Nephron (organoid): ENCODE measurements around the gene LHFPL6.

Experiments used
- H3K27ac Mint-ChIP-seq, 3 experiments: 2 replicates each; pipeline ENCODE4 v1.8.0; 2020; ENCODE audit warnings: mixed read lengths in 3 of 3, mild to moderate bottlenecking in 2 of 3, moderate library complexity in 1 of 3
- H3K27me3 Mint-ChIP-seq: 2 replicates; pipeline ENCODE4 v1.8.0; 2021; ENCODE audit warnings: low read depth, mild to moderate bottlenecking, moderate library complexity, mixed read lengths
- H3K36me3 Mint-ChIP-seq: 2 replicates; pipeline ENCODE4 v1.8.0; 2020; ENCODE audit warnings: low read depth, mixed read lengths
- H3K4me1 Mint-ChIP-seq: 2 replicates; pipeline ENCODE4 v1.8.0; 2020; ENCODE audit warnings: mixed read lengths
- H3K4me3 Mint-ChIP-seq, 3 experiments: 2 replicates each; pipeline ENCODE4 v1.8.0; 2020; ENCODE audit warnings: mild to moderate bottlenecking in 3 of 3, mixed read lengths in 3 of 3, moderate library complexity in 2 of 3
- H3K9me3 Mint-ChIP-seq: 2 replicates; pipeline ENCODE4 v1.8.0; 2020; ENCODE audit warnings: mixed read lengths
- TF ChIP-seq, protein P1 (sequence below), 3 experiments: fragments of 200-600 bp; sonication (generic); IDR thresholded peaks; one replicate each; pipeline ENCODE4 v1.5.0; 2021; ENCODE audit warnings: antibody characterized with exemption in 3 of 3; ENCODE audit not compliant: unreplicated experiment in 3 of 3

LHFPL6 gene

DNA sequence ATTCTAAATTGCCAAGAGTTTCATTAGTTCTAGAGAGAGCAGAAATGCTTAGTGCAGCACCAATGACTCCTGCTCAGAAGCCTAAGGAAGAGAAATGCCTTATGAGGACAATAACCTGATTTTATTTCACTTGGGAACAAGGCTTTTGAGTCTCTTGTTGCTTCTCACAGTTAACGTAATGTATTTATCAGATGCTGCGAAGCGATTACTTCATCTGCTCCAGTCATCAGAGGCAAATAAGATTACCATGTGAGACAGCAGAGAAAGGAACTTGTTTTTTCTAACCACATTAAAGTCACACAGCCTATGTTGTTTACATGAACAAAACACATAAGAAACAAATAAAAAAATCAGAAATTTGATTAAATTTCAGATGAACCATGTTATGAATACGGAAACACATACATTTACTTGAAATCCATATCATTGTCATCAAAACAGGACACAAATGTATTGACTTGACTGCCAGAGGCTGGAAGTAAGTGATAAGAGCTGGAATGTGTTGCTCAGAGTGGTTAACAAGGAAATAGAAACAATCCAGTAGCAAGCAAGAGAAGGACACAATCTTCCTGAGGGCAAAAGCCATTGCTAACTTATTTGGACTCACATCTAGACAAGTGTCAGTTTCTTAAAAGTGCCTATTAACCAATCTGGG is 147.3 kb downstream of the LHFPL6 start:
- Mint-ChIP-seq H3K36me3 (no peaks in the 10 kb centered on the region), H3K4me1 (peaks cover 72% of the 10 kb centered on the region), H3K4me3 (no peak overlapping the region), H3K9me3 (no peaks in the 10 kb centered on the region), H3K27me3 (no peaks in the 10 kb centered on the region), H3K27ac (no peak overlapping the region)
- TF ChIP-seq, protein P1, sequence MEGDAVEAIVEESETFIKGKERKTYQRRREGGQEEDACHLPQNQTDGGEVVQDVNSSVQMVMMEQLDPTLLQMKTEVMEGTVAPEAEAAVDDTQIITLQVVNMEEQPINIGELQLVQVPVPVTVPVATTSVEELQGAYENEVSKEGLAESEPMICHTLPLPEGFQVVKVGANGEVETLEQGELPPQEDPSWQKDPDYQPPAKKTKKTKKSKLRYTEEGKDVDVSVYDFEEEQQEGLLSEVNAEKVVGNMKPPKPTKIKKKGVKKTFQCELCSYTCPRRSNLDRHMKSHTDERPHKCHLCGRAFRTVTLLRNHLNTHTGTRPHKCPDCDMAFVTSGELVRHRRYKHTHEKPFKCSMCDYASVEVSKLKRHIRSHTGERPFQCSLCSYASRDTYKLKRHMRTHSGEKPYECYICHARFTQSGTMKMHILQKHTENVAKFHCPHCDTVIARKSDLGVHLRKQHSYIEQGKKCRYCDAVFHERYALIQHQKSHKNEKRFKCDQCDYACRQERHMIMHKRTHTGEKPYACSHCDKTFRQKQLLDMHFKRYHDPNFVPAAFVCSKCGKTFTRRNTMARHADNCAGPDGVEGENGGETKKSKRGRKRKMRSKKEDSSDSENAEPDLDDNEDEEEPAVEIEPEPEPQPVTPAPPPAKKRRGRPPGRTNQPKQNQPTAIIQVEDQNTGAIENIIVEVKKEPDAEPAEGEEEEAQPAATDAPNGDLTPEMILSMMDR (IDR thresholded peaks at IDR 0.05; ENCODE audit: unreplicated experiment in 3 of 3): no peak

DNA sequence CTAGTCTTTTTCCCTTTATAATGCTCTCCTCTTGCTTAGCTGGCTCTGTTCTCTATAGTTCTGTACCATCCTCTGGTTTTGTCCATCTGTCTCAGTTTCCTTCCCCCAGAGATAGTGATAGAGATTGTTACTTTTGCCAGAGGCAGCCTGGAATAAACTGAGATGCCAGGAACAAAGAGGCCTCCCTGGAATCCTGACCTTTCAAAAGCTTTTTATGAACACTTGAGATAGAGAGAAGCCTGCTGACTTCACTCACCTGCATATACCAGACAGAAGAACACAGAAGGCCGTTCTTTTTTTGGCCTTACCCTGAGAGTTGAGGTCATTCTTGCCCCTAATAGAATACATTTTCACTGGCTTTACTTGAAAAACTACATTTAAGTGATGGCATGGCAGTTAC is 150.2 kb downstream of the LHFPL6 start:
- Mint-ChIP-seq H3K27ac (peak overlapping the region; percentile 68 to 89 (median 86)), H3K9me3 (no peaks in the 10 kb centered on the region), H3K36me3 (no peaks in the 10 kb centered on the region), H3K27me3 (no peaks in the 10 kb centered on the region), H3K4me3 (no peak overlapping the region), H3K4me1 (peaks cover 72% of the 10 kb centered on the region)
- TF ChIP-seq, protein P1 (IDR thresholded peaks at IDR 0.05; ENCODE audit: unreplicated experiment in 3 of 3): no peak

DNA sequence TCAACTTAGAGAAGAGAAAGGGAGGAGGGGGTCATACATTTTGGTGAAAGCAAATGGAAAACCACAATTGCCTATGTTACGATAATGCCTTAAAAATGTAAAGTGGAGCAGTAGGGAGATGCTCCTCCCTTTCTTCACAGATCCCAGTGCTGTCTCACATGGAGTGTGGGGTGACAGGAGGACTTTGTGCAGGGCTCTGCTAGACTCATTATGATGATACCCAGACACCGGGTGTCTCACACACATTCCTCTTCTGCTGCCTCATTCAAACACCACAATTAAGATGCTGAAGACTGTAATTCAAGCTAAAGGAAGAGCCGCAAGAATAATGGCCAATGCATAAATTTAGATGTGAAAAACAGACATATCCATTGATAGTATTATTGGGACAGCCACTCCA is 150.6 kb downstream of the LHFPL6 start:
- peak overlapping the region; percentile 68 to 89 (median 86) for H3K27ac Mint-ChIP-seq
- TF ChIP-seq, protein P1 (IDR thresholded peaks at IDR 0.05; ENCODE audit: unreplicated experiment in 3 of 3): no peak
- H3K4me3 Mint-ChIP-seq: peak overlapping the region in 1 of 3 experiments; percentile 23

DNA sequence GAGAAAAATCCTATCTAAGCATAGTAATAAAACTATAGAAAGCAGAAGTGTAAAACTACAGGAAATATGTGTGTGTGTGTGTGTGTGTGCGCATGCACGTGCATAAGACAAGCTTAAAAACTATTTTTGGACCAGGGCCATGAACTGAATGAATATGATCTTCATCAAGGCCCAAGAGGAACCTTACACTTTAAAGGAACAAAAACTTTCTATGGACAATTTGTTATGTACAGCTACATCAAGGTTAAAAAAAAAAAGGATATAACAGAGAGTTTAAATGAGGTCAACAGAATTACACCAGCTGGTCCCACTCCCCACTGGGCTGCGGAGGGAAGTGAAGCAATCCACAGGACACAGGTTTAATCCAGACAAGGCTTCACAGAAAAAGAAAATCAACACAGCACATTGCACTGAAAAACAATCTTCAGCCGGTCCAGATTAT is 151.1 kb downstream of the LHFPL6 start:
- H3K27ac Mint-ChIP-seq: peak overlapping the region; percentile 68 to 89 (median 86)
- H3K4me1 Mint-ChIP-seq: peaks cover 76% of the 10 kb centered on the region
- TF ChIP-seq, protein P1 (IDR thresholded peaks at IDR 0.05; ENCODE audit: unreplicated experiment in 3 of 3): no peak
- H3K27me3 Mint-ChIP-seq: no peaks in the 10 kb centered on the region
- no peaks in the 10 kb centered on the region for H3K9me3 Mint-ChIP-seq
- peak overlapping the region in 1 of 3 experiments; percentile 23 for H3K4me3 Mint-ChIP-seq
- no peaks in the 10 kb centered on the region for H3K36me3 Mint-ChIP-seq

More for the DNA sequence above, 150.6 kb downstream of the LHFPL6 start:
- Mint-ChIP-seq H3K27me3 (no peaks in the 10 kb centered on the region), H3K4me1 (peaks cover 74% of the 10 kb centered on the region), H3K36me3 (no peaks in the 10 kb centered on the region), H3K9me3 (no peaks in the 10 kb centered on the region)

DNA sequence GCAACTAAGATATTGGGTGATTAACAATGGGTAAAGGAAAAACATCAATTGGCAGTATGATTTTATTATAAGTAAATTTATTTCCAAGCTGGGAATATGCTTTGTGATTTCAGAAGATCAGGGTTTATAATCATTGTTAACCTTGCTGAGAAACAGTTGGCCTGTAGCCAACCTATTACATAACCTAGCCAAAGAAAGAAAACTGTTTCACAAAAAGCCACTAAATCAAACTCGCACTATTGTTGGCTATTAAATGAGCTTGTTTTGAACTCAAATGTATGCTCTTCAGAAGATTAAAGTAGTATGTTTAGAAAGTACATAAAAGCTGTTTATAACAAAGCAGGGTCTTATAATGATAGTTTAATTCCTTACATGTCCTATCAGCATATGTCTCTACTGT is 151.7 kb downstream of the LHFPL6 start:
- H3K36me3 Mint-ChIP-seq: no peaks in the 10 kb centered on the region
- no peak overlapping the region for H3K4me3 Mint-ChIP-seq
- H3K27me3 Mint-ChIP-seq: no peaks in the 10 kb centered on the region
- TF ChIP-seq, protein P1 (IDR thresholded peaks at IDR 0.05; ENCODE audit: unreplicated experiment in 3 of 3): no peak
- H3K9me3 Mint-ChIP-seq: no peaks in the 10 kb centered on the region
- H3K4me1 Mint-ChIP-seq: peaks cover 76% of the 10 kb centered on the region
- H3K27ac Mint-ChIP-seq: peak overlapping the region; percentile 68 to 89 (median 86)

DNA sequence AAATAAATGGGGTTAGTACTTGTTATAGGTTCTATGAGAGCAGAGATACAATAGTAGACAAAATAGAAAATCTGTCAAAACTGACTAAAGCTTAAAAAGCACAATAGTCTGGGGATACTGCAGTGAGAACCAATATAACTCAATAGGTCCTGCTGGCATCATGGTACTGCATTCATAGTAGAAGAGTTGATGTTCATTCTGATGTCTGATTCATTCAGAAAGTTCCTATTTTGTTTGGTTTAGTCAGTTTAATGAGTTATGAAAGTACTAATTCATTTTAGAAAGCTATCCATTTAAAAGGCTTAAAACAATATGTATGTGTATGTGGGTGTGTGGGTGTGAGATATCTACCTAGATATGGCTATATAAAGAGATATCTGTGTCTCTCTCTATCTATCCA is 152.8 kb downstream of the LHFPL6 start:
- Mint-ChIP-seq H3K36me3 (no peaks in the 10 kb centered on the region), H3K27ac (no peak overlapping the region), H3K4me3 (no peak overlapping the region), H3K9me3 (no peaks in the 10 kb centered on the region), H3K4me1 (peaks cover 68% of the 10 kb centered on the region), H3K27me3 (no peaks in the 10 kb centered on the region)
- TF ChIP-seq, protein P1 (IDR thresholded peaks at IDR 0.05; ENCODE audit: unreplicated experiment in 3 of 3): no peak
